ENCODE data around the gene TRIM26.

DNA sequence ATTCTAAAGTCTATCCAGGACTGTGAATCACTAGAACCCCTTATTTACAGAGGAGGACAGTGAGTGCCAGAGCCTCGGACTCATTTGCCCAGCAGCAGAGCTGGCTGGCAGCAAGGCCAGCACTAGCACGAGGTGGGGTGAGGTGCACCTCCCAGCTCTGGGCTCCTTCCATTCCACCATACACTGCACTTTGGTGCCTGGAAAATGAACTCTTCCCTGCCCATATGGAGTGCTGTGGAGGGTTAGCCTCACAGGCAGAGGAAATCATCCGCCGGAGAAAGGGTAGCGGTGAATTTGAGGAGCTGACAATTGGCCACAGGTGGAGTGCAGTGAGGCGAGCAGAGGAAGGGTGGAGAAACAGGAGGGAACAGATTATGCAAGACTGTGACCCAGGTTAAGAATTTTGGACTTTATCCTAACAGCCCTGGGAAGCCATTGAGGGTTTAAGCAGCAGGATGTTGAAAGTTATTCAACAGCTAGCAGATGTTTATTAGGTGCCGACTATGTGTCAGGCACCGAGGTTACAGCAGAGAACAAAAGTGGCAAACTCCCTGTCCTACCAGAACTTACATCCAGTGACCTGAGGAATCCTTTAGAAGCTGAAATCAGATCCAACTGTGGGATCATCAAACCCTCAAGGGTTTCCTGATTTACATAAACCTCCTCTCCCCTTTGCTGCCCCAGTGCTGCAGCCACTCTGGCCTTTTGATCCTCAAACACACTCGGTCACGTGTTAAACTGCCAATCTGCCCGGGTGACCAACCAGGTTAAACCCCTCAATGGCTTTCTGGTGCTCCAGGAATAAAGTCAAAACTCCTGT lies 6.2 kb downstream of the TRIM26 start:
- TF ChIP-seq, protein P1, sequence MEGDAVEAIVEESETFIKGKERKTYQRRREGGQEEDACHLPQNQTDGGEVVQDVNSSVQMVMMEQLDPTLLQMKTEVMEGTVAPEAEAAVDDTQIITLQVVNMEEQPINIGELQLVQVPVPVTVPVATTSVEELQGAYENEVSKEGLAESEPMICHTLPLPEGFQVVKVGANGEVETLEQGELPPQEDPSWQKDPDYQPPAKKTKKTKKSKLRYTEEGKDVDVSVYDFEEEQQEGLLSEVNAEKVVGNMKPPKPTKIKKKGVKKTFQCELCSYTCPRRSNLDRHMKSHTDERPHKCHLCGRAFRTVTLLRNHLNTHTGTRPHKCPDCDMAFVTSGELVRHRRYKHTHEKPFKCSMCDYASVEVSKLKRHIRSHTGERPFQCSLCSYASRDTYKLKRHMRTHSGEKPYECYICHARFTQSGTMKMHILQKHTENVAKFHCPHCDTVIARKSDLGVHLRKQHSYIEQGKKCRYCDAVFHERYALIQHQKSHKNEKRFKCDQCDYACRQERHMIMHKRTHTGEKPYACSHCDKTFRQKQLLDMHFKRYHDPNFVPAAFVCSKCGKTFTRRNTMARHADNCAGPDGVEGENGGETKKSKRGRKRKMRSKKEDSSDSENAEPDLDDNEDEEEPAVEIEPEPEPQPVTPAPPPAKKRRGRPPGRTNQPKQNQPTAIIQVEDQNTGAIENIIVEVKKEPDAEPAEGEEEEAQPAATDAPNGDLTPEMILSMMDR (IDR thresholded peaks at IDR 0.05): no peak
- no peak for TF ChIP-seq POLR2A (IDR thresholded peaks at IDR 0.05)
